Testis (tissue), 2 donors: ENCODE results near the gene RAB11FIP3.

Experiments
- POLR2A ChIP-seq: fragments of 450-650 bp; IDR thresholded peaks from one replicate; pipeline ENCODE4 v1.6.1; 2017; ENCODE audit warnings: antibody characterized with exemption, mild to moderate bottlenecking, moderate library complexity
- TF ChIP-seq, protein P1 (sequence below), 3 experiments: fragments of 450-650 bp in 2 of 3; fragments of 200-600 bp in 1 of 3; sonication (generic) in 1 of 3; IDR thresholded peaks; one replicate each; pipeline ENCODE4 v1.5.1; 2016 to 2019; ENCODE audit warnings: antibody characterized with exemption in 3 of 3, mild to moderate bottlenecking in 2 of 3, moderate library complexity in 1 of 3

DNA sequence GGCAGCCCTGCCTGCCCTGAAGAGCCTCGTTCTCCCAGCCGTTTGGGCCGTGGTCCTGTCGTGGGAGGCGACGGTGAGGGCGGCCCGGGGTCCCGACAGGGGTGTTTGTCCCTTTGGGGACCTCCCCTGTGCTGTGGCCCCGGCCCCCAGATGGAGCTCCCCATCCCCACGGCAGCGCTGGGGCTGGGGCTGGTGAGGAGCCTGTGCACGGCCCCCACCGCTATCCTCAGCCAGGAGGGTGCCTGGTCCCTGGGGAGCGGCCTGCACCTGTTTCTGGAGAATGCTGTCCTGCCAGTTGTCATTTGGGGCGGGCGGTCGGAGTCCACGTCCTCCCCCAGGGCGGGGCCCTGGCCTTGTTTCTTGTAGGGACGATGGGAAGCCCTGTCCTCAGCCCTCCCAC, 108.7 kb downstream of the RAB11FIP3 start:
- TF ChIP-seq, protein P1, sequence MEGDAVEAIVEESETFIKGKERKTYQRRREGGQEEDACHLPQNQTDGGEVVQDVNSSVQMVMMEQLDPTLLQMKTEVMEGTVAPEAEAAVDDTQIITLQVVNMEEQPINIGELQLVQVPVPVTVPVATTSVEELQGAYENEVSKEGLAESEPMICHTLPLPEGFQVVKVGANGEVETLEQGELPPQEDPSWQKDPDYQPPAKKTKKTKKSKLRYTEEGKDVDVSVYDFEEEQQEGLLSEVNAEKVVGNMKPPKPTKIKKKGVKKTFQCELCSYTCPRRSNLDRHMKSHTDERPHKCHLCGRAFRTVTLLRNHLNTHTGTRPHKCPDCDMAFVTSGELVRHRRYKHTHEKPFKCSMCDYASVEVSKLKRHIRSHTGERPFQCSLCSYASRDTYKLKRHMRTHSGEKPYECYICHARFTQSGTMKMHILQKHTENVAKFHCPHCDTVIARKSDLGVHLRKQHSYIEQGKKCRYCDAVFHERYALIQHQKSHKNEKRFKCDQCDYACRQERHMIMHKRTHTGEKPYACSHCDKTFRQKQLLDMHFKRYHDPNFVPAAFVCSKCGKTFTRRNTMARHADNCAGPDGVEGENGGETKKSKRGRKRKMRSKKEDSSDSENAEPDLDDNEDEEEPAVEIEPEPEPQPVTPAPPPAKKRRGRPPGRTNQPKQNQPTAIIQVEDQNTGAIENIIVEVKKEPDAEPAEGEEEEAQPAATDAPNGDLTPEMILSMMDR (IDR thresholded peaks at IDR 0.05) = no peak
- TF ChIP-seq POLR2A = no peak
